ENCODE measurements around the gene C22orf39.

GRCh38 chr22:19494676-19495173, 47.2 kb upstream of the C22orf39 start:
- TF ChIP-seq CTCF (IDR thresholded peaks at IDR 0.05) (no peak), POLR2A (IDR thresholded peaks at IDR 0.05) (no peak), POLR2AphosphoS5 (IDR thresholded peaks at IDR 0.05) (no peak), EP300 (IDR thresholded peaks at IDR 0.05) (no peak)
